KBM-7 (cell line): ENCODE measurements around the gene UBE2D2.
A peak's percentile ranks its signal among the peaks of the same experiment; 100 is the strongest.

Experiments
- DNase-seq: peaks from one replicate; pipeline ENCODE4 v3.0.0-alpha.2; 2015
- in situ Hi-C: fragments of 300-500 bp; cut with MboI; formaldehyde crosslinking; loops from 2 replicates; pipeline ENCODE4 v1.14.3; 2020; ENCODE audit warnings: low sequenced_read_pairs, low pct_unique_long_range_greater_than_20kb, mixed read lengths

The UBE2D2 gene

GRCh38 chr5:139667001-139667729, 106.0 kb downstream of the UBE2D2 start:
- DNase-seq: no peak
- in situ Hi-C loops: no loop called here

- DNase-seq: no peak
- in situ Hi-C loops: no loop called here
These were observed 106.6 kb downstream of the UBE2D2 start for GRCh38 chr5:139667730-139668063.

GRCh38 chr5:139668064-139668880, 107.1 kb downstream of the UBE2D2 start:
- peak; percentile 63 for DNase-seq
- in situ Hi-C loops: no loop called here

- in situ Hi-C loops: no loop called here
- no peak for DNase-seq
These were observed 108.0 kb downstream of the UBE2D2 start for GRCh38 chr5:139668924-139669661.

- peak; percentile 99 for DNase-seq
- in situ Hi-C loops: no loop called here
These were observed 108.7 kb downstream of the UBE2D2 start for GRCh38 chr5:139669662-139670368.

- peak; percentile 98 for DNase-seq
- in situ Hi-C loops: no loop called here
These were observed 109.4 kb downstream of the UBE2D2 start for GRCh38 chr5:139670369-139671095.

- DNase-seq: peak; percentile 53
These were observed 110.1 kb downstream of the UBE2D2 start for GRCh38 chr5:139671096-139671841.

GRCh38 chr5:139675213-139675612, 114.1 kb downstream of the UBE2D2 start:
- in situ Hi-C loops: no loop called here
- DNase-seq: no peak

More at GRCh38 chr5:139671096-139671841, 110.1 kb downstream of the UBE2D2 start:
- in situ Hi-C loops: no loop called here

GRCh38 chr5:139675825-139676224, 114.7 kb downstream of the UBE2D2 start:
- in situ Hi-C loops: no loop called here
- no peak for DNase-seq

GRCh38 chr5:139676406-139676805, 115.3 kb downstream of the UBE2D2 start:
- no peak for DNase-seq
- in situ Hi-C loops: no loop called here

- in situ Hi-C loops: no loop called here
- no peak for DNase-seq
These were observed 116.0 kb downstream of the UBE2D2 start for GRCh38 chr5:139676951-139677735.
